Measurements from ENCODE around the gene SAFB. TPM values are rescaled to one million over a fixed set of nuclear protein-coding genes. Genes with fewer than 3 reads are reported as not detected.

SAFB gene
- total and polyA plus RNA-seq, 2 of the 13 experiments (the other 11 are each of a cell fraction or from before 2014, with no cell fraction given): 21.0 to 28.4 TPM

- 0 out of 2 replicates have a peak, but pooled peaks have one; percentile 14 for TF ChIP-seq HDAC2 (CRISPR knock-in tag; IDR thresholded peaks at IDR 0.05)
- TF ChIP-seq, protein P1, sequence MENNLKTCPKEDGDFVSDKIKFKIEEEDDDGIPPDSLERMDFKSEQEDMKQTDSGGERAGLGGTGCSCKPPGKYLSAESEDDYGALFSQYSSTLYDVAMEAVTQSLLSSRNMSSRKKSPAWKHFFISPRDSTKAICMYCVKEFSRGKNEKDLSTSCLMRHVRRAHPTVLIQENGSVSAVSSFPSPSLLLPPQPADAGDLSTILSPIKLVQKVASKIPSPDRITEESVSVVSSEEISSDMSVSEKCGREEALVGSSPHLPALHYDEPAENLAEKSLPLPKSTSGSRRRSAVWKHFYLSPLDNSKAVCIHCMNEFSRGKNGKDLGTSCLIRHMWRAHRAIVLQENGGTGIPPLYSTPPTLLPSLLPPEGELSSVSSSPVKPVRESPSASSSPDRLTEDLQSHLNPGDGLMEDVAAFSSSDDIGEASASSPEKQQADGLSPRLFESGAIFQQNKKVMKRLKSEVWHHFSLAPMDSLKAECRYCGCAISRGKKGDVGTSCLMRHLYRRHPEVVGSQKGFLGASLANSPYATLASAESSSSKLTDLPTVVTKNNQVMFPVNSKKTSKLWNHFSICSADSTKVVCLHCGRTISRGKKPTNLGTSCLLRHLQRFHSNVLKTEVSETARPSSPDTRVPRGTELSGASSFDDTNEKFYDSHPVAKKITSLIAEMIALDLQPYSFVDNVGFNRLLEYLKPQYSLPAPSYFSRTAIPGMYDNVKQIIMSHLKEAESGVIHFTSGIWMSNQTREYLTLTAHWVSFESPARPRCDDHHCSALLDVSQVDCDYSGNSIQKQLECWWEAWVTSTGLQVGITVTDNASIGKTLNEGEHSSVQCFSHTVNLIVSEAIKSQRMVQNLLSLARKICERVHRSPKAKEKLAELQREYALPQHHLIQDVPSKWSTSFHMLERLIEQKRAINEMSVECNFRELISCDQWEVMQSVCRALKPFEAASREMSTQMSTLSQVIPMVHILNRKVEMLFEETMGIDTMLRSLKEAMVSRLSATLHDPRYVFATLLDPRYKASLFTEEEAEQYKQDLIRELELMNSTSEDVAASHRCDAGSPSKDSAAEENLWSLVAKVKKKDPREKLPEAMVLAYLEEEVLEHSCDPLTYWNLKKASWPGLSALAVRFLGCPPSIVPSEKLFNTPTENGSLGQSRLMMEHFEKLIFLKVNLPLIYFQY (CRISPR knock-in tag; IDR thresholded peaks at IDR 0.05; ENCODE audit: borderline replicate concordance): peak; percentile 50; the same call in 1 of the 2 replicates
- TF ChIP-seq NAIF1 (CRISPR knock-in tag; IDR thresholded peaks at IDR 0.05; ENCODE audit: borderline replicate concordance): no peak
- no peak for TF ChIP-seq CENPT (CRISPR knock-in tag; IDR thresholded peaks at IDR 0.05; ENCODE audit: low read depth)
- no peak for TF ChIP-seq U2AF2 (IDR thresholded peaks at IDR 0.05; ENCODE audit: low read depth, low read length)
- no peak for TF ChIP-seq LCORL (IDR thresholded peaks at IDR 0.05)
- TF ChIP-seq LCORL (CRISPR knock-in tag; IDR thresholded peaks at IDR 0.05): peak; percentile 65
- TF ChIP-seq DZIP1 (CRISPR knock-in tag; IDR thresholded peaks at IDR 0.05): no peak
- TF ChIP-seq FOXC1 (CRISPR knock-in tag; IDR thresholded peaks at IDR 0.05; ENCODE audit: borderline replicate concordance): no peak
- TF ChIP-seq ZNF143 (CRISPR knock-in tag; IDR thresholded peaks at IDR 0.05): no peak
- TF ChIP-seq CCDC6 (CRISPR knock-in tag; IDR thresholded peaks at IDR 0.05): no peak
- TF ChIP-seq TBX3 (IDR thresholded peaks at IDR 0.05; ENCODE audit: borderline replicate concordance): no peak
- TF ChIP-seq ZNF800 (CRISPR knock-in tag; IDR thresholded peaks at IDR 0.05): no peak
- TF ChIP-seq ZNF674 (CRISPR knock-in tag; IDR thresholded peaks at IDR 0.05; ENCODE audit: low read depth): no peak
- no peak for TF ChIP-seq GABPA (IDR thresholded peaks at IDR 0.05; ENCODE audit: low read depth, low read length)
- no peak for TF ChIP-seq GABPA (CRISPR knock-in tag; IDR thresholded peaks at IDR 0.05; ENCODE audit: low read depth)
- no peak for TF ChIP-seq ZNF878 (CRISPR knock-in tag; IDR thresholded peaks at IDR 0.05)
- no peak for TF ChIP-seq PAF1 (CRISPR knock-in tag; IDR thresholded peaks at IDR 0.05)
Measured at GRCh38 chr19:5578097-5578846, 44.6 kb upstream of the SAFB start (continued).
